WI38 (cell line): ENCODE results near the gene RERE.

Source experiments
- H3K4me3 ChIP-seq: 2 replicates; pipeline ENCODE4 v1.5.1; 2011; ENCODE audit warnings: low read depth, mild to moderate bottlenecking, control low read depth, low read length
- CTCF ChIP-seq: IDR thresholded peaks from 2 replicates; pipeline ENCODE4 v1.5.1; 2012; ENCODE audit warnings: low read depth, mild to moderate bottlenecking, control low read depth, low read length

RERE gene

GRCh38 chr1:8687538-8687937 lies 129.9 kb downstream of the RERE start:
- H3K4me3 ChIP-seq: no peak overlapping the region
- TF ChIP-seq CTCF: no peak

- peak overlapping the region; percentile 2; the same call in 1 of the 2 replicates for H3K4me3 ChIP-seq
- no peak for TF ChIP-seq CTCF
Measured at GRCh38 chr1:8687039-8687438, 130.4 kb downstream of the RERE start.

- H3K4me3 ChIP-seq: no peak overlapping the region
- no peak for TF ChIP-seq CTCF
Measured at GRCh38 chr1:8685463-8685862, 132.0 kb downstream of the RERE start.

- H3K4me3 ChIP-seq: no peak overlapping the region
- no peak for TF ChIP-seq CTCF
Measured at GRCh38 chr1:8684590-8684989, 132.8 kb downstream of the RERE start.

GRCh38 chr1:8682573-8682972 lies 134.9 kb downstream of the RERE start:
- no peak overlapping the region for H3K4me3 ChIP-seq

GRCh38 chr1:8681911-8682310 lies 135.5 kb downstream of the RERE start:
- TF ChIP-seq CTCF: no peak
- no peak overlapping the region for H3K4me3 ChIP-seq

More at GRCh38 chr1:8682573-8682972, 134.9 kb downstream of the RERE start:
- TF ChIP-seq CTCF: no peak

GRCh38 chr1:8680664-8681650 lies 136.5 kb downstream of the RERE start:
- H3K4me3 ChIP-seq: peak overlapping the region; percentile 39
- no peak for TF ChIP-seq CTCF
